K562 (cell line): ENCODE measurements around the gene GRK4. TPM values are rescaled to one million over a fixed set of nuclear protein-coding genes. Genes with fewer than 3 reads are reported as not detected.

ENCODE experiments used
- ATAC-seq: fragments of 200-7000 bp; cut with Tn5 transposase; 3 replicates; pipeline ENCODE4 v1.9.1; 2020; ENCODE audit warnings: moderate library complexity
- BruUV-seq: library from RNA; stranded (reverse); fragments of 400-500 nt; replicated peaks from 2 replicates; lab custom pipeline; 2021; lab: Mats Ljungman, UMichigan
- CTCF ChIA-PET: fragments of 300-600 bp; formaldehyde crosslinking; extraction: SDS; loops from one replicate; lab custom pipeline; 2021; ENCODE audit warnings: low intra/inter-chr PET ratio; lab: Yijun Ruan, JAX
- POLR2A ChIA-PET: fragments of 300-600, 350-650 bp; sonication (Branson Sonifier 250); formaldehyde crosslinking; extraction: SDS; loops from one replicate; lab custom pipeline; 2021; ENCODE audit warnings: antibody characterized with exemption, inconsistent platforms; lab: Yijun Ruan, JAX
- DNase-seq, 4 experiments: peaks; one replicate each; pipeline versions ENCODE4 v3.0.0 to v3.0.0-alpha.2; 2011 to 2018; ENCODE audit warnings: low spot score in 3 of 4, mixed read lengths in 3 of 4; ENCODE audit errors: extremely low read depth in 1 of 4
- FAIRE-seq: peaks from 2 replicates; lab custom pipeline; 2011; peaks lifted over from hg19 to GRCh38; lab: Jason Lieb, UNC
- H2AFZ ChIP-seq: 2 replicates; pipeline ENCODE4 v1.6.0; 2011; ENCODE audit warnings: low read depth, low read length, control low read depth, inconsistent platforms
- H3K27ac ChIP-seq: fragments of 200-600 bp; 3 replicates; pipeline ENCODE4 v1.8.0; 2011; ENCODE audit warnings: low read depth, mild to moderate bottlenecking, control low read depth, inconsistent platforms, low read length, moderate library complexity, mixed read lengths; ENCODE audit errors: extremely low read depth
- H3K27me3 ChIP-seq, 2 experiments: fragments of 300-600 bp in 1 of 2; 2 replicates in 1 of 2; 3 replicates in 1 of 2; pipeline versions ENCODE4 v1.6.0 to v1.8.0; 2011; ENCODE audit warnings: inconsistent platforms in 2 of 2, low read length in 2 of 2, mild to moderate bottlenecking in 1 of 2, mixed read lengths in 1 of 2, moderate library complexity in 1 of 2; ENCODE audit not compliant: control insufficient read depth in 2 of 2, insufficient read depth in 2 of 2
- H3K36me3 ChIP-seq: fragments of 300-600 bp; 3 replicates; pipeline ENCODE4 v1.8.0; 2011; ENCODE audit warnings: mild to moderate bottlenecking, low read length, inconsistent platforms; ENCODE audit not compliant: control insufficient read depth, insufficient read depth
- H3K4me1 ChIP-seq, 2 experiments: fragments of 200-600 bp in 1 of 2; replicated peaks in 1 of 2; 2 replicates in 1 of 2; 3 replicates in 1 of 2; pipeline versions ENCODE4 v1.5.1 to v1.8.0; 2011; ENCODE audit warnings: inconsistent platforms in 2 of 2, low read length in 2 of 2, mild to moderate bottlenecking in 1 of 2, mixed read lengths in 1 of 2, moderate library complexity in 1 of 2; ENCODE audit not compliant: control insufficient read depth in 2 of 2, insufficient read depth in 2 of 2
- H3K4me2 ChIP-seq: 2 replicates; pipeline ENCODE4 v1.6.1; 2011; ENCODE audit warnings: low read length, control low read depth, inconsistent platforms, mixed read lengths; ENCODE audit not compliant: insufficient read depth
- H3K4me3 ChIP-seq: fragments of 200-600 bp; sonication (generic), shearing (Covaris generic); 2 replicates; pipeline ENCODE4 v1.5.1; 2016; ENCODE audit warnings: control low read depth, inconsistent platforms
- H3K79me2 ChIP-seq: fragments of 200-600 bp; 3 replicates; pipeline ENCODE4 v1.8.0; 2011; ENCODE audit warnings: low read length, inconsistent platforms; ENCODE audit not compliant: control insufficient read depth, insufficient read depth
- H3K9ac ChIP-seq, 2 experiments: 2 replicates each; pipeline versions ENCODE4 v1.6.0 to v1.6.1; 2011; ENCODE audit warnings: low read depth in 2 of 2, low read length in 2 of 2, control low read depth in 1 of 2, inconsistent platforms in 1 of 2, mild to moderate bottlenecking in 1 of 2, mixed read lengths in 1 of 2; ENCODE audit not compliant: insufficient read depth in 1 of 2
- H3K9me1 ChIP-seq: one replicate; pipeline ENCODE4 v1.6.0; 2011; ENCODE audit warnings: inconsistent platforms, mild to moderate bottlenecking, low read length, moderate library complexity; ENCODE audit not compliant: control insufficient read depth, insufficient read depth
- H3K9me3 ChIP-seq: replicated peaks from 2 replicates; pipeline ENCODE4 v1.5.1; 2011; ENCODE audit warnings: low read depth, low read length, inconsistent platforms; ENCODE audit not compliant: control insufficient read depth, insufficient read depth
- H4K20me1 ChIP-seq: replicated peaks from 2 replicates; pipeline ENCODE4 v1.6.1; 2011; ENCODE audit warnings: low read length, inconsistent platforms, mixed read lengths; ENCODE audit not compliant: control insufficient read depth, insufficient read depth
- CEBPZ ChIP-seq: fragments of 150-350 bp; IDR thresholded peaks from 2 replicates; pipeline ENCODE4 v1.6.1; 2014; ENCODE audit warnings: low read depth, mild to moderate bottlenecking, low read length, borderline replicate concordance
- ESRRB ChIP-seq: fragments of 250-450 bp; sonication (Bioruptor Pico); IDR thresholded peaks from 2 replicates; pipeline ENCODE4 v1.5.0; 2020; ENCODE audit warnings: mild to moderate bottlenecking, moderate library complexity, borderline replicate concordance
- HSF4 ChIP-seq: fragments of 250-450 bp; sonication (Bioruptor Pico); IDR thresholded peaks from 2 replicates; pipeline ENCODE4 v2.1.2; 2022; ENCODE audit warnings: mild to moderate bottlenecking, moderate library complexity, borderline replicate concordance
- MCM5 ChIP-seq: fragments of 450-650 bp; IDR thresholded peaks from 2 replicates; pipeline ENCODE4 v1.6.1; 2016; ENCODE audit warnings: low read depth
- PKNOX1 ChIP-seq: fragments of 450-650 bp; IDR thresholded peaks from 2 replicates; pipeline ENCODE4 v1.6.1; 2016
- ZBTB43 ChIP-seq: sonication (generic); formaldehyde crosslinking; IDR thresholded peaks from 2 replicates; pipeline ENCODE4 v1.8.0; 2023; ENCODE audit warnings: mild to moderate bottlenecking, missing genetic modification reagents
- ZNF146 ChIP-seq: IDR thresholded peaks from one replicate; pipeline ENCODE4 v1.6.1; 2018; ENCODE audit warnings: missing compliant biosample characterization; ENCODE audit not compliant: unreplicated experiment
- ZNF263 ChIP-seq: sonication (generic); formaldehyde crosslinking; IDR thresholded peaks from 2 replicates; pipeline ENCODE4 v1.8.0; 2022; ENCODE audit warnings: mild to moderate bottlenecking, missing genetic modification reagents, borderline replicate concordance
- ZNF316 ChIP-seq: fragments of 450-650 bp; IDR thresholded peaks from 2 replicates; pipeline ENCODE4 v1.6.1; 2016
- ZNF57 ChIP-seq: fragments of 450-650 bp; formaldehyde crosslinking; IDR thresholded peaks from 2 replicates; pipeline ENCODE4 v1.4.0; 2020; ENCODE audit warnings: mild to moderate bottlenecking, moderate library complexity
- WGBS: fragments of 100-300 bp; shearing (Covaris generic); methylation state at CpG from one replicate; pipeline ENCODE4 v1.1.6; 2016; ENCODE audit warnings: low coverage, mixed read lengths; ENCODE audit not compliant: insufficient coverage; ENCODE audit errors: missing lambda C conversion rate; 5-methylcytosine and 5-hydroxymethylcytosine counted together
- in situ Hi-C: fragments of 300-500 bp; cut with MboI; formaldehyde crosslinking; loops from 4 replicates; pipeline ENCODE4 v1.15.0; 2018; ENCODE audit warnings: inconsistent platforms, mixed read lengths
- intact Hi-C: fragments of 100-400 bp; cut with micrococcal nuclease; formaldehyde crosslinking; loops from 2 replicates; pipeline ENCODE4 v1.14.2; 2022
- polyA plus RNA-seq, 8 experiments: library from polyadenylated mRNA; depleted of rRNA in 4 of 8; stranded (reverse) in 5 of 8; unstranded in 3 of 8; fragments of >200 nt; fragmentation: Nextera tagmentation in 2 of 8; fragmentation: Illumina TruSeq in 1 of 8; extraction: Ambion mirVana in 2 of 8; extraction: Trizol in 1 of 8; gene quantifications; 2 replicates each; pipeline versions ENCODE4 v1.2.1 to v1.2.3, GENCODE V29; 2011 to 2014; ENCODE audit warnings: inconsistent platforms in 1 of 8, missing spikeins in 1 of 8
- total RNA-seq, 7 experiments: library from RNA; depleted of rRNA in 6 of 7; stranded (reverse); fragments of >200 nt in 6 of 7; fragmentation: Illumina TruSeq in 2 of 7; extraction: Trizol in 2 of 7; gene quantifications; 2 replicates each; pipeline versions ENCODE4 v1.2.1 to v1.2.3, GENCODE V29; 2011 to 2021; ENCODE audit warnings: low replicate concordance in 1 of 7

GRK4 gene
- total and polyA plus RNA-seq, 9 of the 15 experiments (the other 6 are each of a cell fraction or from before 2014, with no cell fraction given), result 1.1 to 4.8 (median 2.6) TPM

- POLR2A ChIA-PET, result interaction anchor here (0.6 to 1.6 kb wide), 2 partner anchors 13 to 28 kb away, joined by 3 to 4 read pairs; no protein-coding TSS in a partner anchor
- FAIRE-seq, result no peak
Measured at GRCh38 chr4:2994917-2995316, 31.5 kb downstream of the GRK4 start.

GRCh38 chr4:2995546-2996265, 32.3 kb downstream of the GRK4 start:
- peaks cover 11 to 23% of the 10 kb centered on the region in 2 experiments for H3K27me3 ChIP-seq
- POLR2A ChIA-PET, result interaction anchor here (0.6 to 1.6 kb wide), 3 partner anchors 14 to 27 kb away, joined by 3 to 4 read pairs (median 3); no protein-coding TSS in a partner anchor
- no peak for FAIRE-seq
- H3K9me3 ChIP-seq, result no peaks in the 10 kb centered on the region
- no peak overlapping the region for H2AFZ ChIP-seq
- H3K79me2 ChIP-seq, result no peaks in the 10 kb centered on the region
- DNase-seq, result no peak
- intact Hi-C loops (no loop called here), in situ Hi-C loops (no loop called here)
- no peak overlapping the region for H3K4me3 ChIP-seq
- H3K9me1 ChIP-seq, result no peaks in the 10 kb centered on the region
- BruUV-seq, result no TSS peak
- no peaks in the 10 kb centered on the region for H3K36me3 ChIP-seq
- H3K9ac ChIP-seq, result no peak overlapping the region
- H4K20me1 ChIP-seq, result no peaks in the 10 kb centered on the region
- no peaks in the 10 kb centered on the region for H3K4me1 ChIP-seq
- TF ChIP-seq ZNF316 (no peak), ZNF57 (CRISPR knock-in tag) (no peak), PKNOX1 (no peak), MCM5 (no peak), CEBPZ (no peak), HSF4 (CRISPR knock-in tag) (no peak), ZBTB43 (no peak)
- no peak overlapping the region for H3K4me2 ChIP-seq
- WGBS, result 3% methylated on average over 4 of the region's 4 CpGs
- H3K27ac ChIP-seq, result no peak overlapping the region
- CTCF ChIA-PET, result no interaction called here
- ATAC-seq, result no peak

More at GRCh38 chr4:2994917-2995316, 31.5 kb downstream of the GRK4 start:
- H3K4me1 ChIP-seq, result no peaks in the 10 kb centered on the region
- no peaks in the 10 kb centered on the region for H3K36me3 ChIP-seq
- no peak for ATAC-seq
- no peak overlapping the region for H3K4me2 ChIP-seq
- intact Hi-C loops (no loop called here), in situ Hi-C loops (no loop called here)
- H3K9ac ChIP-seq, result no peak overlapping the region
- BruUV-seq, result no TSS peak
- CTCF ChIA-PET, result no interaction called here
- H4K20me1 ChIP-seq, result no peaks in the 10 kb centered on the region
- peaks cover 15 to 29% of the 10 kb centered on the region in 2 experiments for H3K27me3 ChIP-seq
- TF ChIP-seq ESRRB (no peak), ZNF263 (no peak), ZNF146 (CRISPR knock-in tag) (peak; percentile 62)
- no peak overlapping the region for H3K4me3 ChIP-seq
- WGBS, result 49% methylated on average over 4 of the region's 4 CpGs
- no peak overlapping the region for H3K27ac ChIP-seq
- H3K79me2 ChIP-seq, result no peaks in the 10 kb centered on the region
- no peaks in the 10 kb centered on the region for H3K9me3 ChIP-seq
- no peaks in the 10 kb centered on the region for H3K9me1 ChIP-seq
- no peak for DNase-seq
- no peak overlapping the region for H2AFZ ChIP-seq
